Vagina (tissue), 2 donors: ENCODE data around the gene USP34. TPM values are rescaled to one million over a fixed set of nuclear protein-coding genes. Genes with fewer than 3 reads are reported as not detected.
"Not testable (repeated sequence)": the region's sequence is repeated elsewhere in the genome, so short reads cannot be mapped to it uniquely, and the experiment has no call there.

ENCODE experiments used
- DNase-seq, 2 donors: peaks; one replicate each; pipeline ENCODE4 v3.0.0-alpha.2; 2017; ENCODE audit errors: extremely low spot score in 2 of 2
- H3K27ac ChIP-seq: fragments of 200-600 bp; sonication (generic); one replicate; pipeline ENCODE4 v1.5.1; 2019
- H3K27me3 ChIP-seq: fragments of 200-600 bp; sonication (generic); one replicate; pipeline ENCODE4 v1.5.1; 2019
- H3K36me3 ChIP-seq, 2 donors: fragments of 200-600 bp; sonication (generic); one replicate each; pipeline ENCODE4 v1.5.1; 2017 to 2019
- H3K4me1 ChIP-seq: fragments of 200-600 bp; sonication (generic); one replicate; pipeline ENCODE4 v1.5.1; 2019
- H3K4me3 ChIP-seq, 2 donors: fragments of 200-600 bp; sonication (generic); 1 replicate in 1 of 2; 2 replicates in 1 of 2; pipeline ENCODE4 v1.5.1; 2016 to 2019
- H3K9me3 ChIP-seq: fragments of 200-600 bp; sonication (generic); one replicate; pipeline ENCODE4 v1.5.1; 2019
- POLR2A ChIP-seq, 2 donors: fragments of 450-650 bp; IDR thresholded peaks; one replicate each; pipeline ENCODE4 v1.6.1; 2017; ENCODE audit warnings: antibody characterized with exemption in 2 of 2, mild to moderate bottlenecking in 2 of 2, moderate library complexity in 2 of 2
- POLR2AphosphoS5 ChIP-seq, 2 donors: sonication (generic); formaldehyde crosslinking; IDR thresholded peaks; one replicate each; pipeline ENCODE4 v1.9.0; 2017; ENCODE audit warnings: antibody characterized with exemption in 2 of 2, mild to moderate bottlenecking in 2 of 2, low read depth in 1 of 2; ENCODE audit not compliant: insufficient read depth in 1 of 2
- intact Hi-C: fragments of 100-400 bp; cut with DNase I; formaldehyde crosslinking; loops from one replicate; pipeline ENCODE4 v1.15.1; 2023
- total RNA-seq: library from RNA; depleted of rRNA; stranded (reverse); fragments of >200 nt; gene quantifications from one replicate; pipeline ENCODE4 v1.2.3, GENCODE V29; 2016
- TF ChIP-seq, protein P1 (sequence below), 3 experiments: fragments of 450-650 bp in 2 of 3; fragments of 200-600 bp in 1 of 3; sonication (generic) in 1 of 3; IDR thresholded peaks; one replicate each; pipeline ENCODE4 v1.5.1; 2017 to 2019; ENCODE audit warnings: antibody characterized with exemption in 3 of 3, mild to moderate bottlenecking in 2 of 3, moderate library complexity in 2 of 3

USP34 gene
- total RNA-seq, 1 donor from 2014 or later, result 117 TPM

DNA sequence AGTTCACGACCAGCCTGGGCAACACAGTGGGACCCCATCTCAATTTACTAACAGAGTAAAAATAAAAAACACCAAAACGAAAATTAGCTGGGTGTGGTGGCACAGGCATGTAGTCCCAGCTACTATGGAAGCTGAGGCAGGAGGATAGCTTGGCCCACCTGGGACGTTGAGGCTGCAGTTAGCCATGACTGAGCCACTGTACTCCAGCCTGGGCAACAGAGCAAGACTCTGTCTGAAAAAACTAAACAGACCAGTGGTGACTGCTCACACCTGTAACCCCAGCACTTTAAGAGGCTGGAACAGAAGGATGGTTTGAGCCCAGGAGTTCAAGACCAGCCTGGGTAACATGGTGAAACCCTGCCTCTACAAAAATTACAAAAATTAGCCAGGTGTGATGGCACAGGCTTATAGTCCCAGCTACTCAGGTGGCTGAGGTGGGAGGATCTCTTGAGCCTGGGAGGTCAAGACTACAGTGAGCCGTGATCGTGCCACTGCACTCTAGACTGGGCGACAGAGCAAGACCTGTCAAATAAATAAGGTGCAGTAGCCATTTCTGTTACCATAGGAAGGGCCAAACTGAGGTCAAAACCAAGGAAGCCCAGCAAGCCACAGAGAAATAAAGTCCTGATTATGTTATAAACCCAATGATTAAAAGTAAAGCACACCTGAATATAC is 14.0 kb downstream of the USP34 start:
- H3K27ac ChIP-seq, result no peak overlapping the region
- no peak for DNase-seq

DNA sequence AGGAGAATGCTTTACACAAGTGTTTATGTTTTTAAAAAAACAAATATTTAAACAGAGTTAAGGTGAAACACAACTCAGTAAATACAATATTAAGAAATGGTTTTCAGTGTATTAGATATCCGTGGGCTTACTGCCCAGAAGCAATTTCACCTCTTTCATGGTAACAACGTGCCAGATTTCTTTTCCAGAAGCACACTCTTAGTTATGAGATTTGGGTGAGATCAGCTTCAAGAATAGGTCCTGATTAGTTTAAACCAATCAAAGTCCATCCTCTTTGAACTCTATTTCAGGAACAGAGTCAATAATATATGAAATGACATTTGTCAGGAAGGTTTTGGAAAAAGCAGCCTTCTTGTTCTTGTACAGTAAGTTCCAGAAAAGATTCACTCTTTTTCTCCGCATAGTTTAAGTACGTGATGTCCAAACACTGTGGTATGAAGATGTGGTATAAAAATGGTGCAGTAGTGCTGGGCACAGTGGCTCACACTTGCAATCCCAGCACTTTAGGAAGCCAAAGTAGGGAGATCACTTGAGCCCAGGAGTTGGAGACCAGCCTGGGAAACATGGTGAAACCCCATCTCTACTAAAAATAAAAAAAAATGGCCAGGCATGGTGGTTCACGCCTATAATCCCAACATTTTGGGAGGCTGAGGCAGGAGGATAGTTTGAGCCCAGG is 14.7 kb downstream of the USP34 start:
- TF ChIP-seq, protein P1, sequence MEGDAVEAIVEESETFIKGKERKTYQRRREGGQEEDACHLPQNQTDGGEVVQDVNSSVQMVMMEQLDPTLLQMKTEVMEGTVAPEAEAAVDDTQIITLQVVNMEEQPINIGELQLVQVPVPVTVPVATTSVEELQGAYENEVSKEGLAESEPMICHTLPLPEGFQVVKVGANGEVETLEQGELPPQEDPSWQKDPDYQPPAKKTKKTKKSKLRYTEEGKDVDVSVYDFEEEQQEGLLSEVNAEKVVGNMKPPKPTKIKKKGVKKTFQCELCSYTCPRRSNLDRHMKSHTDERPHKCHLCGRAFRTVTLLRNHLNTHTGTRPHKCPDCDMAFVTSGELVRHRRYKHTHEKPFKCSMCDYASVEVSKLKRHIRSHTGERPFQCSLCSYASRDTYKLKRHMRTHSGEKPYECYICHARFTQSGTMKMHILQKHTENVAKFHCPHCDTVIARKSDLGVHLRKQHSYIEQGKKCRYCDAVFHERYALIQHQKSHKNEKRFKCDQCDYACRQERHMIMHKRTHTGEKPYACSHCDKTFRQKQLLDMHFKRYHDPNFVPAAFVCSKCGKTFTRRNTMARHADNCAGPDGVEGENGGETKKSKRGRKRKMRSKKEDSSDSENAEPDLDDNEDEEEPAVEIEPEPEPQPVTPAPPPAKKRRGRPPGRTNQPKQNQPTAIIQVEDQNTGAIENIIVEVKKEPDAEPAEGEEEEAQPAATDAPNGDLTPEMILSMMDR (IDR thresholded peaks at IDR 0.05), result no peak
- TF ChIP-seq POLR2AphosphoS5 (IDR thresholded peaks at IDR 0.05; ENCODE audit: insufficient read depth in 1 of 2, low read depth in 1 of 2) (no peak), POLR2A (IDR thresholded peaks at IDR 0.05) (no peak)
- no peaks in the 10 kb centered on the region for H3K27me3 ChIP-seq
- no peaks in the 10 kb centered on the region for H3K9me3 ChIP-seq
- no peaks in the 10 kb centered on the region for H3K36me3 ChIP-seq
- peaks cover 41% of the 10 kb centered on the region for H3K4me1 ChIP-seq
- DNase-seq, result no peak
- H3K4me3 ChIP-seq, result no peak overlapping the region
- intact Hi-C loops, result no loop called here
- H3K27ac ChIP-seq, result no peak overlapping the region

More for the DNA sequence above, 14.0 kb downstream of the USP34 start:
- TF ChIP-seq POLR2AphosphoS5 (IDR thresholded peaks at IDR 0.05; ENCODE audit: insufficient read depth in 1 of 2, low read depth in 1 of 2) (no peak), POLR2A (IDR thresholded peaks at IDR 0.05) (no peak)
- TF ChIP-seq, protein P1 (IDR thresholded peaks at IDR 0.05), result no peak
- Histone ChIP-seq H3K4me3 (no peak overlapping the region), H3K4me1 (peaks cover 41% of the 10 kb centered on the region), H3K36me3 (no peaks in the 10 kb centered on the region), H3K27me3 (no peaks in the 10 kb centered on the region), H3K9me3 (no peaks in the 10 kb centered on the region)
- intact Hi-C loops, result no loop called here

DNA sequence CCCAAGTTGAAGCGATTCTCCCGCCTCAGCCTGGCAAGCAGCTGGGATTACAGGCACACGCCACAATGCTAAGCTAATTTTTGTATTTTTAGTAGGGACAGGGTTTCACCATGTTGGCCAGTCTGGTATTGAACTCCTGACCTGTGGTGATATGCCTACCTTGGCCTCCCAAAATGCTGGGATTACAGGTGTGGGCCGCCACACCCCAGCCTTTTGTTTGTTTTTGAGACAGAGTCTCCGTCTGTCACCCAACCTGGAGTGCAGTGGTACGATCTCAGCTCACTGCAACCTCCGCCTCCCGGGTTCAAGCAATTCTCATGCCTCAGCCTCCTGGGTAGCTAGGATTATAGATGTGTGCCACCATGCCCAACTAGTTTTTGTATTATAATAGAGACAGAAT is 15.9 kb downstream of the USP34 start:
- intact Hi-C loops, H3K9me3 ChIP-seq, H3K4me3 ChIP-seq, DNase-seq, H3K27me3 ChIP-seq, H3K27ac ChIP-seq, H3K36me3 ChIP-seq: not testable (repeated sequence)
- peaks cover 32% of the 10 kb centered on the region for H3K4me1 ChIP-seq

DNA sequence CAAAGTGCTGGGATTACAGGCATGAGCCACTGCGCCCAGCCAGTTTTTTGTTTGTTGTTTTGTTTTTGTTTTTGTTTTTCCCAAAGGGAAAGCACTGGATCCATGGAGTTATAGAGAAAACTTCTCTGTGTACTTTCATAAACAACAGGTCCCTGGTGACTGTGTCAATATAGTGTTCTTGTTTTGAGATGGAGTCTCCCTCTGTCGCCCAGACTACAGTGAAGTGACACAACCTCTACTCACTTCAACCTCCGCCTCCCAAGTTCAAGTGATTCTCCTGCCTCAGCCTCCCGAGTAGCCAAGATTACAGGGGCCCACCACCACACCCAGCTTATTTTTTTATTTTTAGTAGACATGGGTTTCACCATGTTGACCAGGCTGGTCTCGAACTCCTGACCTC is 16.5 kb downstream of the USP34 start:
- Histone ChIP-seq H3K27ac (no peak overlapping the region), H3K9me3 (no peaks in the 10 kb centered on the region), H3K4me1 (peaks cover 26% of the 10 kb centered on the region), H3K4me3 (no peak overlapping the region), H3K27me3 (no peaks in the 10 kb centered on the region), H3K36me3 (no peaks in the 10 kb centered on the region)
- TF ChIP-seq, protein P1 (IDR thresholded peaks at IDR 0.05), result no peak
- TF ChIP-seq POLR2AphosphoS5 (IDR thresholded peaks at IDR 0.05; ENCODE audit: insufficient read depth in 1 of 2, low read depth in 1 of 2), result no peak
- no peak for TF ChIP-seq POLR2A (IDR thresholded peaks at IDR 0.05)
- no peak for DNase-seq
- intact Hi-C loops, result no loop called here

DNA sequence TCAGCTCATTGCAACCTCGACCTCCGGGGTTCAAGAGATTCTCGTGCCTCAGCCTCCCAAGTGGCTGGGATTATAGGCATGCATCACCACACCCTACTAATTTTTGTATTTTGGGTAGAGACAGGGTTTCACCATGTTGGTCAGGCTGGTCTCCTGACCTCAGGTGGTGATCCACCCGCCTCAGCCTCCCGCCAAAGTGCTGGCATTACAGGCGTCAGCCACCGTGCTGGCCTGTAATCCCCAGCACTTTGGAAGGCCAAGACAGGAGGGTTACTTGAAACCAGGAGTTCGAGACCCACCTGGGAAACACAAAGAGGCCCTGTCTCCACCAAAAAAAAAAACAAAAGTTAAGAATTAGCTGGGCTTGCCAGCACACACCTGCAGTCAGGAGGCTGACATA is 18.5 kb downstream of the USP34 start:
- Histone ChIP-seq H3K4me1 (peaks cover 17% of the 10 kb centered on the region), H3K9me3 (no peaks in the 10 kb centered on the region), H3K4me3 (no peak overlapping the region), H3K27ac (no peak overlapping the region), H3K27me3 (no peaks in the 10 kb centered on the region), H3K36me3 (no peaks in the 10 kb centered on the region)
- TF ChIP-seq, protein P1 (IDR thresholded peaks at IDR 0.05), result no peak
- TF ChIP-seq POLR2AphosphoS5 (IDR thresholded peaks at IDR 0.05; ENCODE audit: insufficient read depth in 1 of 2, low read depth in 1 of 2) (no peak), POLR2A (IDR thresholded peaks at IDR 0.05) (no peak)
- intact Hi-C loops, result no loop called here
- DNase-seq, result no peak
